HG03565 (cell line): ENCODE results near the gene DPY19L1.
"Not testable (repeated sequence)": the region's sequence is repeated elsewhere in the genome, so short reads cannot be mapped to it uniquely, and the experiment has no call there.

ENCODE experiments used
- ATAC-seq: cut with Tn5 transposase; IDR thresholded peaks from one replicate; pipeline ENCODE4 v1.9.1; 2021; ENCODE audit warnings: mild to moderate bottlenecking, moderate library complexity; ENCODE audit not compliant: unreplicated experiment

The DPY19L1 gene

GRCh38 chr7:35035511-35035961, 1.7 kb downstream of the DPY19L1 start:
- ATAC-seq, result peak; percentile 11

DNA sequence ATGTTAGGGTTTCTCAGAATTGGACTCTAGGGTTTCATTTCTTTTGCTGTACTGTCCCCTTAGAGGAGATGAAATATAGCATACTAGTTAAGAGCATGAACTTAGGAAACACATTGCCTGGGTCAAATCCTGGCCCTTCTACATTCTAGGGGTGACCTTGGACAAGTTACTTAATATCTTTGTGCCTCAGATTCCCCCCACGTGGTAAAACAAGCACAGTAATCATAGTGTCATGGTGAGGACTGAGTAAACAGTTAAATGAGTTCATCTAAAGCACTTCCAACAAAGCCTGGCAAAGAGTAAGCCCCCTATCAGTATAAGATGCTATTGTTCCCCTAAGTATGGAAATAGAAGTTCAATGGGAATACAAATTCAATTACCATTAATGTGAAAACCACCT, 5.1 kb downstream of the DPY19L1 start:
- ATAC-seq, result no peak

DNA sequence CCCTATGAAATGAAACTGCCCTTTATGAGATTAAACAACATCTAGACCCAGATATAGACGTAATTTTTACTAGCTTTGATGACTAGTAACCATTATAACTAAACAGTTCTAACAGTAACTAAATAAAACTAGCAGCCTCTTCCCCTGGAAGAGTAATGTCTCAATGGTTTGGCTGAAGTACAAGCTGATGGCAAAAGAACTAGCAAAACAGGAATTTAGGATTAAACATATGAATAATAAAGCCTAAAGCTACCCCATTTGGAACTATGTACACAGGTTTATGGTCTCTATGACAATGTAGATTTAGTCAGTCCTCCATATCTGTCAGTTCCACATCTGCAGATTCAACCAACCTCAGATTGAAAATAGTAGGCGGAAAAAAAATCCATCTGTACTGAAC, 6.4 kb downstream of the DPY19L1 start:
- ATAC-seq, result no peak

DNA sequence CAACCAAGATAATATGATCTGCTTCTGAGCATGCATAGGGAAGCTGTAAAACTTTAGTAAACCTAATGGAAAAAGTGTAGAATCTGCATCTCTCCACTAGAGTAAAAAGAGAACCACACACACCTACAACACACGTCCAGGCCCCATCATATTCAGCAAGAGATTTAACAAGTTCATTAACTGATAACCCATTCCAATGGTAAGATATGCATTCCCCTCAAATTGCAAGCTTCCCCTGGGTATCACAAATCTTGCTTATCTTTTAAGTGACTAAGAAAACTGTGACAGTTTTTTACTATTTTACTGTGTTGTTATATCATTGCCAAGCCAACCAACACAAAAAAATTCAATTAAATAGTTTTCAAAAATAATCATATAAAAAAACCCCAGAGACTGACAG, 8.0 kb downstream of the DPY19L1 start:
- ATAC-seq, result no peak

DNA sequence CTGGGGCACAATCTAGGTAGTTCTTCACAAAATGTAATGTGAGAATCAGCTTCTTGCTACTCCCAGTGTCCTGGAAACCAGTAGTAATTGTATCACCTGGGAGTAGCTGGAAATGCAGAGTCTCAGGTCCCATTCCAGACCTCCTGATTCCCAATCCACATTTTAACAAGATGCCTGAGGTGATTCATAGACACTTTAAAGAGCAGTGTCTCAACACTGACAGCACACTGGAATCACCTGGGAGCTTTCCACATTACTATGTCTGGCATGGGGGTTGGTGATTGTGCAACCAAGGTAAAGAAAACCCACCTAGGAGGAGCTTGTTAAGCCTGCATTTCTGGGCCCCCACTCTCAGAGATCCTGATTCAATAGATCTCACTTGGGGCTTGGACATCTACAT, 11.1 kb downstream of the DPY19L1 start:
- ATAC-seq, result no peak

GRCh38 chr7:35025369-35025870, 11.9 kb downstream of the DPY19L1 start:
- ATAC-seq, result no peak

DNA sequence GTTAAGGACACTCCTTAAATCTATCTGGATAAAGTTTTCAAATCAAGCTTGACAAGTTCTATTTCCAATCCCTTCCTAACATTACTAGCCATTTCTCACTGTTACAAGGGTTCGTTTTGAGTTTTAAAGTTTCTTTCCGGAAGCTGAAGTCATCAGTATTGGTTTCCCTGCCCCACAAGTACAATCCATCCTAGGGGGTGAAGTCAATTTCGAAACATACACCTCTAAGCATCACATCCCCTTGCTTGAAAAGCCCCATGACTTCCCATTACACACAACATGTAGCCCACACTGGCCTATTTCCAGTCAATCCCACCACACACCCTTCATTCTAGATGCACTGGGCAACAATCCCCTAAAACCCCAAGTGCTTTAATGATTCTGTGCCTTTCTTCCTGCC, 13.0 kb downstream of the DPY19L1 start:
- ATAC-seq, result no peak

GRCh38 chr7:35022725-35023124, 14.6 kb downstream of the DPY19L1 start:
- ATAC-seq, result no peak

GRCh38 chr7:35021445-35021844, 15.8 kb downstream of the DPY19L1 start:
- ATAC-seq, result no peak

DNA sequence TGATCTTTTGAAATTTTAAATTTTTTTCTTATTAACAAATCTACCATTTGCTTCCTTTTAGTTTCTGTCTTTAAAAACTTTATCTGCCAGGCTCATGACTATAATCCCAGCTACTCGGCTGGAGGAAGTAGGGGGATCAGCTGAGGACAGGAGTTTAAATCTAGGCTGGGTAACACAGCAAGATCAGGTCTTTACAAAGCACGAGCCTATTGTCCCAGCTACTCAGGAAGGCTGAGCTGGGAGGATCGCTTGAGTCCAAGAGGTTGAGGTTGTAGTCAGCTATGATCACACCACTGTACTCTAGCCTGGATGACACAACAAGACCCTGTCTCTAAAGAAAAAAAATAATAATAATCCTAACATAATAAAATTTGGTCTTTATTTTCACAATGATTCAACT, 17.5 kb downstream of the DPY19L1 start:
- ATAC-seq, result no peak

DNA sequence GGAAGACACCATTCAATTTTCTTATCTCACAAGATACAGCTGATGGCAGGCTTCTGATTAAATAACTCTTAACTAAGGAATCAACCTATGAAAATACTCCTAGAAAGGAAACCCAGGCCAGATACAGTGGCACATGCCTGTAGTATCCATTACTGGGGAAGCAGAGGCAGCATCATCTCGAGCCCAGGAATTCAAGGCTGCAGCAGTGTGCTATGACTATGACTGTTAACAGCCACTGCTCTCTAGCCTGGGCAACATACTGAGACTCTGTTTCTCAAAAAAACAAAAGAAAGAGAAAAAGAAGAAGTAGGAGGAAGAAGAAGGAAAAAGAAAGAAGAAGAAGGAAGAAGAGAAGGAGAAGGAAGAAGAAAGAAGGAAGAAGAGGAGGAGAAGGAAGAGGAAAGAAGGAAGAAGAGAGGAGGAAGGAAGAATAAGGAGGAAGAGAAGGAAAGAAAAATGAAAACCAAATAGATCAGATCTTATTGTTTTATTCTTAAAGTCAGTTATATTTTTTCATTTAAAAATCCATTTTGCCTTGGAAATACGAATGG, 18.0 kb downstream of the DPY19L1 start:
- ATAC-seq, result no peak

DNA sequence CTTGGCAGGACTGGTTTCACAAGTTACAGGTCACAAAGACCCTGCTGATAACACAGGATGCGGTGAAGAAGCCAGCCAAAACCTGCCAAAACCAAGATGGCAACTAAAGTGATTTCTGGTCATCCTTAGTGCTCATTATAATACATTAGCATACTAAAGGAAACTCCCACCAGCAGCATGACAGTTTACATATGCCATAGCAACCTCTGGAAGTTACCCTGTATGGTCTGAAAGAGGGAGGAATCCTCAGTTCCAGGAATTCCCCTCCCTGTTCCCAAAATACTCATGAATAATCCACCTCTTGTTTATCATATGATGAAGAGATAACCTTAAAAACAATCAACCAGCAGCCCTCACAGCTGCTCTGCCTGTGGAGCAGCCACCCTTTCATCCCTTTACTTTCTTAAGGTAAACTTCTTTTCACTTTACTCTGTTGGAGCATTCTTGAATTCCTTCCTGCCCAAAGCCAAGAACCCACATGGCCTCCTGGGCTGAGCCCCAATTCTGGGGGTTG, 21.9 kb downstream of the DPY19L1 start:
- ATAC-seq, result no peak

DNA sequence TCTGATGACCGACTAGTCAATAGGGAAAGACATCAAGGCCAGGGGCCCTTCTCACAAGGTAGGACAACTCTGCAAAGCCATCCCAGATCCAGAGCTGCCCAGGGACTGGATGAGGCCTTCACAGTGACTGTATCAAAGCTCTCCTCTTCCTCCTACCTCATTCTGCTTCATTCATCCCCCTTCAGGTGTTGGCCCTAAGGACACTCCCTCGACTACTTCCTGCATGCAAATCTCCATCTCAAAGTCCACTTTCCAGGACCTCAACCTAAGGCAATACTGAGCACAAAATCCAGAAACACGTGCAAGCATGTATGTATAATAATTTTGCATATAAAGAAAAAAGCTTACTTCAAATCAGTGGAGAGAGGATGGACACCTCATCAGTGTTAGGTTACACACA, 25.1 kb downstream of the DPY19L1 start:
- no peak for ATAC-seq

DNA sequence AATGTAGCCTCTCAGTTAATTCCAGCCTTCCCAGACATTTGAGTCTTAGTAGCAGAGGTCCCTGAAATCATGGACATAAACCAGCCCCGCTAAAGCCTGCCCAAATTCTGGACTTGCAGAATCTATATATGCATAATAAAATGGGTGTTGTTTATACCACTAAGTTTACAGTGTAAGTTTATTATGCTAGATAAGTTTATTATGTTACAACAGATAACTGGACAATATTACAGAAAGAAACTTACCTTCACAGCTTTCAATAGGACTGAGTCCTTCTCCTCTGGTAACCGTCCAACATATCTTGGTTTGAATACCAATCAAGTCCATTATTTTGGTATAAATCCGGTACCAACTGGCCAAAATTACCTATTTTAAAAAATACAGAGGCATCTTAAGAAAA, 26.2 kb downstream of the DPY19L1 start:
- ATAC-seq, result no peak

DNA sequence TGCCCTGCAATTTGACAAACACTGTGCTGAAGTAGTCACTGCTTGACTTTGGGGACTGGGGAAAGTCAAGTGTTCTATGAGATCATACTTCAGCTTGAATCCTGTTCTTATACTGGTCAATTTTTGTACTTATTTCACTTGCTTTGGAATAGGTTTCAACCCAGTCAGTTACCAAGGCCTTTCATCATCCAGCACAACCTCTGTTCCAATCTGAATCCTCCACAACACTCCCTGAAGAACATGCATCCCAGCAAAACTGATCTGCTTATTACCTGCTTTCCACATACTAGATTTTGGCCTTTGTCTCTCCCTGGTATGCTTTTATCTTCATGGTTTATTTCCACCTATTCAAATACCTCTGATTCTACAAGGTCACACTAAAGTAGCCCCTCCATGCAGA, 29.5 kb downstream of the DPY19L1 start:
- no peak for ATAC-seq

GRCh38 chr7:35004531-35005095, 32.7 kb downstream of the DPY19L1 start:
- no peak for ATAC-seq

DNA sequence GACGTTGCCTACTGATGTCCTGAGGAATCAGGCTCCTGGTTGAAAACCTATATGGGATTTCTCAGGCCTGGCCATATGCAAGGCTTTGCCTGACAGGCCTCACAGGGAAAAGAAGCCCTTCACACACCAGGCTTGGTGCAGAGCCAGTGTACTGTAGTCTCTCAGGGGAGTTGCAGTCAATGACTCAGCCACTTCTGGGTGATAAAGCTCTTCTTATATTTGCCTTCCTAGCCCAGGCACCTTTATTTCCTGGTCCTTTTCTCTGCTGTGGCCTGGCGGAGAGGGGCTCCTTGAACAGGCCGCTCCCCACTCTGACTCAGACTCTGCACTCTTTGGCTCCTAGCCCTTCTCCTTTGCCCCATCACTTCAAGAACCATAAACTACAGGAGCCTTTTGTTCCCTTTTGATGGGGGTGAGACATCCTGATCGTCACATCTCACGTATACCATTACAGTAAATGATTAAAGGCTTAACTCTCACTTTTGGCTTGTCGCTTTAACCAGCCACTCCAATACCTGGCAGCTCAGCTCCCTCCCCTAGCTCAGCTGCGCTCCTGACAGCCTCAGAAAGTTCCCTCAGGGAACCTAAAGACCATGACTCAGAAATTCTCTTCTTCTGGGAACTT, 33.5 kb downstream of the DPY19L1 start:
- ATAC-seq, result no peak

DNA sequence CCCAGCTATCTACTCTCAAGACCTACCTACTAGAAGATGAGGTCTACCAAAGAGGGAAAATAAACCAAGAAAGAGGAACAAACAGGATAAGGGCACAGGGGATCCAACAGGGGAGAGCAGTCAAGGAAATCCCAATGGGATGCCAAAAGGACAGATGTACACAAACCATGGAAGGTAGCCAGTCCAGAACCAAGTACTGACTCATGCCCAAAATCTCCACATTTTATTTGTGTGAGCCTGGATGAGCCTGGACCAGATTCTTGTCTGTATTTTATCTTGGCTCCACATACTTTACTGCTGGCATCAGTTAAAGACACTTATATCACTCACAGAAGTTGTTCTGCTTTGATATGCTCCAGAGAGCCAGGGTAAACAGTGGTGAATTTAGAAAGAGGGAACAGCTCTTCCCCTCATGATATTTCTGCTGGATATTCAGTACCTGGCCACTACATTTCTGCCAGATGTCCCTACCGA, 34.1 kb downstream of the DPY19L1 start:
- not testable (repeated sequence) for ATAC-seq

GRCh38 chr7:34998335-34998734, 39.0 kb downstream of the DPY19L1 start:
- ATAC-seq, result not testable (repeated sequence)

DNA sequence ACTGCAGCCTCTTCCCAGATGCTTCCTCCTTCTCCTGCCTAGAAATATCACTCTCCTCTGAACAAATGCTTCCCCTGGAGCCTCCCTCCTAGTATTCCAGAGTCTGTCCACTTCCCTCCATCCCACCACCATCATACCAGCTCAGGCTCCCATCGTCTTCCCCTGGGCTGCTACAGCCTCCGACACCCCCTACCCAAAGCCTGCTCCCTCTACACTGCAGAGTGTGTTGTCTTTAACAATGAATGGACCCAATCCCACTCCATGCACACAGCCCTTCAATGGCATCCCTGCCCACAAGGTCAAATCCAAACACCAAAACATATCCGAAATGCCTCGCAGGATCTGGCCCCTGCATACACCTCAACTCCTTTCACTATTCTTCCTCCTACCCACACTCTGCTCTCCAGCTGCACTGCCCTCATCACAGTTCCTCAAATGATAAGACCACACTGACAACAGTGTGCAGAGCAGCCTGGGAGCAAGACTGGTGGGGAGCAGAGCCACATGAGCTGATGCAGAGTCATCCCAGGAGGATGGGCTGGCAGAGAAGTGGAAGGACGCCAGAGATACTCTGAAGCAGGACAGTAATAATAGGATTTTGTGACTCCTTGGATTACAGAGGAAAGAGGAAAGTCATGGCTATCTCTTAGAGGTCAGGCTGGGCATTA, 40.7 kb downstream of the DPY19L1 start:
- not testable (repeated sequence) for ATAC-seq

- no peak for ATAC-seq
Observed at GRCh38 chr7:34995757-34996156, 41.5 kb downstream of the DPY19L1 start.
